Measurements from ENCODE around the gene RPS18.
A peak's percentile ranks its signal among the peaks of the same experiment; 100 is the strongest.

Gene RPS18

DNA sequence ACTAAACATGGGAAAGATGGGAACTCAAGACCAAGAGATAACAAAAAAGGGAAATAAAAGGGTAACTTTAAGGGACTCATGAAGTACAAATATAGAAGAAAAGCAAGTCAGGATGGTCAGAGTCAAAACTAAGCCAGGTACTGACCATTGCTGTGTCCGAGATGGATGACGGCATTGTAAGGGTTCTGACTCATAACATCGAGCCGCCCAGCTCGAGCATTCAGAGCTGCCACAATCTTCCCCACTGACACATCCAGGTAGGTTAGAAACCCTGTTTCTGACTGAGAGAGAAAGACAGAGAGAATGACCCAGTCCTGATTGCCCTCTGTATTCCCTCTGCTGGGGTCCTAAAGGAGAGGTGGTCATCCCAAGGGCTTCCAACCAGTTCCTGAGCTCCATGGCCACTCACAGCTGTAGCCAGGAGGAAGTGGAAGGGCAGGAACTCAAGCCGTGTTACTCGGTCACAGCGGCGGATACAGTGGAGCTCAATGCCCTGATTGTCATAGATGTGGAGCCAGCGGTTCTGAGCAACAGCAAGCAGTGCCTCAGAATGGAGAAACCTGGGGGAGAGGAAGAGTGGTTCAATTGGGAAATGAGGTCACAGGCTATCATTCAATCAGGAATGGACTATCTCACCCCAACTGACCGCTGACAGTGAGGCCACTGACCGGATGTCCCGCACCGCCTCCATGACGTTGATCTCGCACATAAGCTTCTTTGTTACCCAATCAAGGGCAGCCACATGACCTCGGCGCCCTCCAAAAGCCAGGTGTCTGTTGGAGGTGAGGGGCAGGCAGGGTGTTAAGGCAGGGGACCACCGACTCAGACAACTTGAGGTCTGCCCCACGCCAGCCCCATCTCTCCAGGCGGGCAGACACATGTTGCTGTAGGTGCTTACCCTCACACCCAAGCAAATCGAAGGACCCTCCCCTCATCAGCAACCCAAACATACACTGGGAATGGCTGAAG is 15.4 kb downstream of the RPS18 start:
- H2AFZ ChIP-seq, result no peak overlapping the region
- H3K79me2 ChIP-seq, result peaks cover 18% of the 10 kb centered on the region
- no peak overlapping the region for H3K27ac ChIP-seq
- H3K4me2 ChIP-seq (ENCODE audit: low read length), result no peak overlapping the region
- H3K9ac ChIP-seq, result no peak overlapping the region
- H3K4me3 ChIP-seq (ENCODE audit: low read depth, low read length), result no peak overlapping the region
- no peaks in the 10 kb centered on the region for H3K36me3 ChIP-seq (ENCODE audit: control insufficient read depth, insufficient read depth, low read length)
- no peaks in the 10 kb centered on the region for H3K9me3 ChIP-seq (ENCODE audit: control insufficient read depth, low read length)
- H3K4me1 ChIP-seq, result peaks cover 11% of the 10 kb centered on the region
- TF ChIP-seq, protein P1, sequence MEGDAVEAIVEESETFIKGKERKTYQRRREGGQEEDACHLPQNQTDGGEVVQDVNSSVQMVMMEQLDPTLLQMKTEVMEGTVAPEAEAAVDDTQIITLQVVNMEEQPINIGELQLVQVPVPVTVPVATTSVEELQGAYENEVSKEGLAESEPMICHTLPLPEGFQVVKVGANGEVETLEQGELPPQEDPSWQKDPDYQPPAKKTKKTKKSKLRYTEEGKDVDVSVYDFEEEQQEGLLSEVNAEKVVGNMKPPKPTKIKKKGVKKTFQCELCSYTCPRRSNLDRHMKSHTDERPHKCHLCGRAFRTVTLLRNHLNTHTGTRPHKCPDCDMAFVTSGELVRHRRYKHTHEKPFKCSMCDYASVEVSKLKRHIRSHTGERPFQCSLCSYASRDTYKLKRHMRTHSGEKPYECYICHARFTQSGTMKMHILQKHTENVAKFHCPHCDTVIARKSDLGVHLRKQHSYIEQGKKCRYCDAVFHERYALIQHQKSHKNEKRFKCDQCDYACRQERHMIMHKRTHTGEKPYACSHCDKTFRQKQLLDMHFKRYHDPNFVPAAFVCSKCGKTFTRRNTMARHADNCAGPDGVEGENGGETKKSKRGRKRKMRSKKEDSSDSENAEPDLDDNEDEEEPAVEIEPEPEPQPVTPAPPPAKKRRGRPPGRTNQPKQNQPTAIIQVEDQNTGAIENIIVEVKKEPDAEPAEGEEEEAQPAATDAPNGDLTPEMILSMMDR (IDR thresholded peaks at IDR 0.05), result no peak
- H3K27me3 ChIP-seq (ENCODE audit: control insufficient read depth, insufficient read depth, low read length), result no peaks in the 10 kb centered on the region

DNA sequence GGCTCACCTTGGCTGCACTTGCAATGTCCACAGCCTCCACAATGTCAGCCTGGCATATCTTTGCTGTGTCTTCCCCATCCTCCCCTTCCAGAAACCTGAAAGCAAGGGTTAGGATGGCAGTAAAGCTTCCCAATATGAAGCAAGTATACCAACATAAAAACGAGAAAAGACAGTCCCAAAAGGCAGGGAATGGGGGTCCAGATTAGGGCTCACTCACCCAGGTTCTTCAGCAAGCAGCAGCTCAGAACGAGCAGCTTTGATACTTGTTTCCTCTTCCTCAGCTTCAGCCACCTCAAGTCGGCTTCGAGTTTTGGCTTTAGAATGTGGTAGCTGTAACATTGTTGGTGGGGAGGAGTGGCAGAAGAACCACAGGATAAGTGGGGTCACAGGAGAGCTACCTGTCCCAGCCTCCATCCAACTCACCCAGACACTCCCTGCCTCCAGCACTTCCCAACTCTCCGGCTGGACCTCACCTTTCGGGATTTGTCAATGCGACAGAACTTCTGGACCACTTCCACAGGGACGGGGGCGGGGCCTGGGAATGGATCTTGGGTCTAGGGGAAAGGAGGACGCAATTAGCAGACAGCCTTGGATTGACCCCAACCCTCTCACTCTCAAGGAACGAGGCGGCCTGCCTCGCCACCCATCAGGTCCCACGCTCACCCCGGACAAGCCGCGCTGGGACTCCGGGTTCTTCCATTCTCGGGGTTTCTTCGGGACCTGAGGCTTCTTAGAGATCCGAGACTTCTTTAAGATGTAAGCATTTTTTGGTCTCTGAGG is 16.5 kb downstream of the RPS18 start:
- TF ChIP-seq, protein P1 (IDR thresholded peaks at IDR 0.05), result no peak
- peak overlapping the region; percentile 82 for H3K4me2 ChIP-seq (ENCODE audit: low read length)
- peaks cover 11% of the 10 kb centered on the region for H3K4me1 ChIP-seq
- peak overlapping the region; percentile 59 for H2AFZ ChIP-seq
- H3K36me3 ChIP-seq (ENCODE audit: control insufficient read depth, insufficient read depth, low read length), result no peaks in the 10 kb centered on the region
- peak overlapping the region; percentile 65 for H3K27ac ChIP-seq
- no peaks in the 10 kb centered on the region for H3K27me3 ChIP-seq (ENCODE audit: control insufficient read depth, insufficient read depth, low read length)
- H3K9me3 ChIP-seq (ENCODE audit: control insufficient read depth, low read length), result no peaks in the 10 kb centered on the region
- no peak overlapping the region for H3K9ac ChIP-seq
- peak overlapping the region; percentile 83 for H3K4me3 ChIP-seq (ENCODE audit: low read depth, low read length)
- peaks cover 18% of the 10 kb centered on the region for H3K79me2 ChIP-seq

DNA sequence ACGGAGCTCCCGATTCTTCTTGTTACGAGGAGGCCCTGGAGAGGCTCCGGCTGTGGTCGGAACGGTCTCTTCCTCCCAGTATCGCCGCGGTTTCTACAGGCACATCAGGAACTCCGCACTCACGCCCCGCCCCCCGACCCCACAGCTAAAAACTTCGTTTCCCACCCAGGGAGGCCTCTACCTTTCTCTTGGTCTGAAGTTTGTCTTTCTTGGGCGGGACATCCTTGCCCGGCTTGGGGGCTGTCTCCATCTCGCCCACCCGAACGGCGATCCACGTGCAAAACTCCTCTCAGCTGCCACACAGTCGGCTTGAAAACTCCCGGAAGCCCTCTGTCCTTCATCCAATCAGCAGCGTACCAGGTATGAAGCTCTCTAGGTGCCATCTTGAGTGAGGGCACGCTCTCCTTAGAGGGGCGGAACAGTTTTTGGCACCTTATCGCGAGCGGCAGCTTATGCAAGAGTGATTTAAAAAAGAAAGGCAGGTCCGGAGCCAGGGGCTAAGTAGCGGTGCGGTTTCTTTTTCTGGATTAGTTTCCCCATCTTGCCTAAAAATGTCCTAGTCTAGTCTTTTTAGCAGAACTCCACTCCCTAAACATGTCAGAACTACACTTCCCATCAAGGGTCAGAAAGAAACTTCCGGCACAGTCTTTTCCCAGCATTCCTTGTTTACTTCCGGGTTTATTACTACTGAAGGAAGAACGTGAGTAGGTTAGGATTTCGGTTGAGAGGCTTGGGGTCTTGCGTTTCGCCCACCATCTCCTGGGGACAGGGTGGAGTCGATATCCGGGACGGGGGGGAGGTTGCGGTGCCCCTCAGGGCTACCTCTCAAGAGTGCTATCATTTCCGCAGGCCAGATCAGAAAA is 17.3 kb downstream of the RPS18 start, which contains the start of the genes PFDN6 and WDR46:
Gene PFDN6 (plus strand): TSS at position 681 of the 863 bp plus-strand sequence. CDS start 256 bp downstream, outside the sequence.
Gene WDR46 (minus strand): TSS at position 319 of the 863 bp plus-strand sequence. CDS start 69 bp downstream, at position 250.
- H3K27ac ChIP-seq, result peak within 1 kb of the TSS; percentile 65
- TF ChIP-seq, protein P1 (IDR thresholded peaks at IDR 0.05), result no peak
- H3K27me3 ChIP-seq (ENCODE audit: control insufficient read depth, insufficient read depth, low read length), result no peaks in the 10 kb centered on the region

DNA sequence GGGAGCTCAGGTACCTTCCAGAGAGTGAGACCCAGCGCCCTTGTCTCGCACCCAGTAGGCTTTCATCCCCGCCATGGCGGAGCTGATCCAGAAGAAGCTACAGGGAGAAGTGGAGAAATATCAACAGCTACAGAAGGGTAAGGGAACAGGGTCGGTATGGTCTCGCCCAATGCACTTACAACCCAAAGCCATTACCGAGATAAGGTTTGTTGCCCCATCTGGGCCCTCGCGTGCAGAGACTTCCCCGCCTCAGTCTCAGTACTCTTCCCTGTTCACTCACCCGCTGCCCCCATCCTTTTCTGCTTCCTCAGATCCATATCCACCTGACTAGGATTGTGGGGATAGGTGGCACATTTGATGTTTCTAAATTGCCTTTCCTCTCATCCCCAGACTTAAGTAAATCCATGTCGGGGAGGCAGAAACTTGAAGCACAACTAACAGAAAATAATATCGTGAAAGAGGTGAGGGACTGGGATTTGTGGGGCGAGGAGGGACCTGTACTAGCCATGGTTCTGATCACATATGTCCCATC is 18.0 kb downstream of the RPS18 start:
- no peaks in the 10 kb centered on the region for H3K36me3 ChIP-seq (ENCODE audit: control insufficient read depth, insufficient read depth, low read length)

More for the DNA sequence above, 17.3 kb downstream of the RPS18 start, which contains the start of the genes PFDN6 and WDR46:
- Histone ChIP-seq H3K4me3 (ENCODE audit: low read depth, low read length) (peak within 1 kb of the TSS; percentile 83), H3K9ac (peak within 1 kb of the TSS; percentile 41), H3K79me2 (peaks cover 18% of the 10 kb centered on the region), H2AFZ (peak within 1 kb of the TSS; percentile 59), H3K36me3 (ENCODE audit: control insufficient read depth, insufficient read depth, low read length) (no peaks in the 10 kb centered on the region), H3K4me1 (peaks cover 11% of the 10 kb centered on the region), H3K4me2 (ENCODE audit: low read length) (peak within 1 kb of the TSS; percentile 82), H3K9me3 (ENCODE audit: control insufficient read depth, low read length) (no peaks in the 10 kb centered on the region)

More for the DNA sequence above, 18.0 kb downstream of the RPS18 start:
- H3K79me2 ChIP-seq, result peaks cover 18% of the 10 kb centered on the region
- TF ChIP-seq, protein P1 (IDR thresholded peaks at IDR 0.05), result no peak
- H3K27me3 ChIP-seq (ENCODE audit: control insufficient read depth, insufficient read depth, low read length), result no peaks in the 10 kb centered on the region
- peaks cover 11% of the 10 kb centered on the region for H3K4me1 ChIP-seq
- peak overlapping the region; percentile 41 for H3K9ac ChIP-seq
- peak overlapping the region; percentile 83 for H3K4me3 ChIP-seq (ENCODE audit: low read depth, low read length)
- no peaks in the 10 kb centered on the region for H3K9me3 ChIP-seq (ENCODE audit: control insufficient read depth, low read length)
- H3K4me2 ChIP-seq (ENCODE audit: low read length), result peak overlapping the region; percentile 82
- peak overlapping the region; percentile 65 for H3K27ac ChIP-seq
- peak overlapping the region; percentile 59 for H2AFZ ChIP-seq
